PC-9 (cell line): ENCODE measurements around the gene MACROD2. TPM values are rescaled to one million over a fixed set of nuclear protein-coding genes. Genes with fewer than 3 reads are reported as not detected.

ENCODE experiments used
- BruUV-seq: library from RNA; stranded (reverse); fragments of 400-500 nt; replicated peaks from 2 replicates; lab custom pipeline; 2021; lab: Mats Ljungman, UMichigan
- CTCF ChIA-PET: fragments of 300-600 bp; sonication (Branson Sonifier 250); formaldehyde crosslinking; loops from one replicate; lab custom pipeline; 2022; ENCODE audit warnings: antibody characterized with exemption; lab: Charles Lee
- POLR2A ChIA-PET: fragments of 300-600 bp; sonication (Branson Sonifier 250); formaldehyde crosslinking; loops from one replicate; lab custom pipeline; 2022; ENCODE audit warnings: antibody characterized with exemption; ENCODE audit not compliant: unreplicated experiment; lab: Charles Lee
- DNase-seq, 2 experiments: peaks; one replicate each; pipeline versions ENCODE4 v3.0.0 to v3.0.0-alpha.2; 2015 to 2022; ENCODE audit warnings: mixed read lengths in 1 of 2
- H2AFZ ChIP-seq: fragments of 200-600 bp; sonication (generic); 2 replicates; pipeline ENCODE4 v1.8.1; 2017; ENCODE audit warnings: antibody characterized with exemption
- H3F3A ChIP-seq: fragments of 200-600 bp; sonication (generic); 2 replicates; pipeline ENCODE4 v1.8.1; 2017; ENCODE audit warnings: antibody characterized with exemption, mild to moderate bottlenecking, low read depth; ENCODE audit not compliant: insufficient read depth
- H3K27ac ChIP-seq: fragments of 200-600 bp; sonication (generic); 2 replicates; pipeline ENCODE4 v1.6.1; 2016; ENCODE audit warnings: mixed run types
- H3K27me3 ChIP-seq: fragments of 200-600 bp; sonication (generic); 2 replicates; pipeline ENCODE4 v1.6.1; 2016; ENCODE audit warnings: low read depth, mixed run types; ENCODE audit not compliant: insufficient read depth
- H3K36me3 ChIP-seq: fragments of 200-600 bp; sonication (generic); 2 replicates; pipeline ENCODE4 v1.6.1; 2016; ENCODE audit warnings: low read depth, mixed run types
- H3K4me1 ChIP-seq: fragments of 200-600 bp; sonication (generic); replicated peaks from 2 replicates; pipeline ENCODE4 v1.6.1; 2016; ENCODE audit warnings: mixed run types; ENCODE audit not compliant: insufficient read depth
- H3K4me2 ChIP-seq: fragments of 200-600 bp; sonication (generic); 2 replicates; pipeline ENCODE4 v1.6.1; 2017; ENCODE audit warnings: mixed run types
- H3K4me3 ChIP-seq: fragments of 200-600 bp; sonication (generic); 2 replicates; pipeline ENCODE4 v1.6.1; 2016; ENCODE audit warnings: mixed run types
- H3K79me2 ChIP-seq: fragments of 200-600 bp; sonication (generic); 2 replicates; pipeline ENCODE4 v1.6.1; 2017; ENCODE audit warnings: low read depth, mixed run types
- H3K9me2 ChIP-seq: fragments of 200-600 bp; sonication (generic); 2 replicates; pipeline ENCODE4 v1.8.1; 2017; ENCODE audit warnings: mild to moderate bottlenecking; ENCODE audit not compliant: insufficient read depth
- H3K9me3 ChIP-seq: fragments of 200-600 bp; sonication (generic); 2 replicates; pipeline ENCODE4 v1.8.1; 2016; ENCODE audit warnings: low read depth; ENCODE audit not compliant: insufficient read depth
- H4K20me1 ChIP-seq: fragments of 200-600 bp; sonication (generic); 2 replicates; pipeline ENCODE4 v1.8.1; 2017; ENCODE audit not compliant: insufficient read depth
- EZH2 ChIP-seq: fragments of 200-600 bp; sonication (generic); IDR thresholded peaks from 2 replicates; pipeline ENCODE4 v1.8.0; 2017; ENCODE audit warnings: antibody characterized with exemption, low read depth
- intact Hi-C: fragments of 100-400 bp; cut with micrococcal nuclease; formaldehyde crosslinking; loops from one replicate; pipeline ENCODE4 v1.10.0; 2022; ENCODE audit not compliant: unreplicated experiment
- total RNA-seq: library from RNA; stranded (reverse); gene quantifications from 2 replicates; pipeline ENCODE4 v1.2.3, GENCODE V29; 2021
- TF ChIP-seq, protein P1 (sequence below): fragments of 200-600 bp; sonication (generic); conservative IDR thresholded peaks from 2 replicates; pipeline ENCODE4 v1.6.1; 2017; ENCODE audit warnings: mixed run types, antibody characterized with exemption, mild to moderate bottlenecking, moderate library complexity

MACROD2 gene
- total RNA-seq, 1 experiment from 2014 or later: 11.4 TPM

DNA sequence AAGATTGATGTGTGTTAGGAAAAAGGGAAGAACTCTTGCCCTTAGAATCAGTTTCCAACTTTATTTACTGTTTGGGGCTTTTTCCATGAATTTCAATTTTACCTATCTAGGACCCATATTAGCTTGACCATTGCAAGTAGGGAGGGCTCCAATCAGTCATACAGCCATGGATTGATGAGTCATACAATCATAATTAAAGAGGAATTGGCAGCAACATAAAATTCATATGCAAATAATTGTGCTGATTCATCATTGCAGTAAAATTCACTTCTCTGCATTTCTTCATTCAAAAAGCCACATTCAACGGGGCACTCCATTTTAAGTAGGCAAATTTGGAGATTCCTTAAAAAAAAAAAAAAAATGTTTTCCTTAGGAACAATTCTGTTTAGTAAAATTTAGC, 1561.6 kb downstream of the MACROD2 start:
- intact Hi-C loops: no loop called here
- BruUV-seq: no TSS peak
- no peaks in the 10 kb centered on the region for H3K36me3 ChIP-seq
- H3F3A ChIP-seq: no peaks in the 10 kb centered on the region
- H3K79me2 ChIP-seq: no peaks in the 10 kb centered on the region
- no peak overlapping the region for H2AFZ ChIP-seq
- DNase-seq: no peak
- H3K9me2 ChIP-seq: no peaks in the 10 kb centered on the region
- CTCF ChIA-PET: no interaction called here
- H3K4me2 ChIP-seq: no peak overlapping the region
- TF ChIP-seq, protein P1, sequence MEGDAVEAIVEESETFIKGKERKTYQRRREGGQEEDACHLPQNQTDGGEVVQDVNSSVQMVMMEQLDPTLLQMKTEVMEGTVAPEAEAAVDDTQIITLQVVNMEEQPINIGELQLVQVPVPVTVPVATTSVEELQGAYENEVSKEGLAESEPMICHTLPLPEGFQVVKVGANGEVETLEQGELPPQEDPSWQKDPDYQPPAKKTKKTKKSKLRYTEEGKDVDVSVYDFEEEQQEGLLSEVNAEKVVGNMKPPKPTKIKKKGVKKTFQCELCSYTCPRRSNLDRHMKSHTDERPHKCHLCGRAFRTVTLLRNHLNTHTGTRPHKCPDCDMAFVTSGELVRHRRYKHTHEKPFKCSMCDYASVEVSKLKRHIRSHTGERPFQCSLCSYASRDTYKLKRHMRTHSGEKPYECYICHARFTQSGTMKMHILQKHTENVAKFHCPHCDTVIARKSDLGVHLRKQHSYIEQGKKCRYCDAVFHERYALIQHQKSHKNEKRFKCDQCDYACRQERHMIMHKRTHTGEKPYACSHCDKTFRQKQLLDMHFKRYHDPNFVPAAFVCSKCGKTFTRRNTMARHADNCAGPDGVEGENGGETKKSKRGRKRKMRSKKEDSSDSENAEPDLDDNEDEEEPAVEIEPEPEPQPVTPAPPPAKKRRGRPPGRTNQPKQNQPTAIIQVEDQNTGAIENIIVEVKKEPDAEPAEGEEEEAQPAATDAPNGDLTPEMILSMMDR: no peak
- no peak for TF ChIP-seq EZH2
- H3K27ac ChIP-seq: no peak overlapping the region
- no peak overlapping the region for H3K4me3 ChIP-seq
- H3K27me3 ChIP-seq: no peaks in the 10 kb centered on the region
- H3K9me3 ChIP-seq: no peaks in the 10 kb centered on the region; the same call in 1 of the 2 replicates
- POLR2A ChIA-PET: no interaction called here
- no peaks in the 10 kb centered on the region for H4K20me1 ChIP-seq
- no peaks in the 10 kb centered on the region for H3K4me1 ChIP-seq

- CTCF ChIA-PET: no interaction called here
- H2AFZ ChIP-seq: no peak overlapping the region
- H3K27me3 ChIP-seq: no peaks in the 10 kb centered on the region
- H3K4me3 ChIP-seq: no peak overlapping the region
- TF ChIP-seq, protein P1: no peak
- no peak for TF ChIP-seq EZH2
- H3K79me2 ChIP-seq: no peaks in the 10 kb centered on the region
- H3K36me3 ChIP-seq: no peaks in the 10 kb centered on the region
- BruUV-seq: no TSS peak
- no peaks in the 10 kb centered on the region for H3K4me1 ChIP-seq
- no peaks in the 10 kb centered on the region for H4K20me1 ChIP-seq
- no peak for DNase-seq
- H3K9me3 ChIP-seq: no peaks in the 10 kb centered on the region
- H3K27ac ChIP-seq: no peak overlapping the region
- POLR2A ChIA-PET: no interaction called here
- H3F3A ChIP-seq: no peaks in the 10 kb centered on the region
- no peaks in the 10 kb centered on the region for H3K9me2 ChIP-seq
- intact Hi-C loops: no loop called here
- H3K4me2 ChIP-seq: no peak overlapping the region
These were observed 1565.8 kb downstream of the MACROD2 start for GRCh38 chr20:15561070-15561569.

GRCh38 chr20:15561707-15562404, 1566.5 kb downstream of the MACROD2 start:
- POLR2A ChIA-PET: no interaction called here
- CTCF ChIA-PET: no interaction called here
- no peaks in the 10 kb centered on the region for H3K79me2 ChIP-seq

More at GRCh38 chr20:15561707-15562404, 1566.5 kb downstream of the MACROD2 start:
- DNase-seq: no peak
- no TSS peak for BruUV-seq
- Histone ChIP-seq H3K27me3 (no peaks in the 10 kb centered on the region), H3K4me3 (no peak overlapping the region), H3F3A (no peaks in the 10 kb centered on the region), H3K4me2 (no peak overlapping the region), H3K4me1 (no peaks in the 10 kb centered on the region), H4K20me1 (no peaks in the 10 kb centered on the region), H3K9me2 (no peaks in the 10 kb centered on the region), H3K9me3 (no peaks in the 10 kb centered on the region), H3K36me3 (no peaks in the 10 kb centered on the region), H3K27ac (no peak overlapping the region), H2AFZ (no peak overlapping the region)
- intact Hi-C loops: no loop called here
- TF ChIP-seq EZH2: no peak
- TF ChIP-seq, protein P1: no peak
